K562 (cell line): ENCODE measurements around the gene WSCD2. TPM values are rescaled to one million over a fixed set of nuclear protein-coding genes. Genes with fewer than 3 reads are reported as not detected.
A peak's percentile ranks its signal among the peaks of the same experiment; 100 is the strongest.

Experiments used
- ATAC-seq: fragments of 200-7000 bp; cut with Tn5 transposase; 3 replicates; pipeline ENCODE4 v1.9.1; 2020; ENCODE audit warnings: moderate library complexity
- BruUV-seq: library from RNA; stranded (reverse); fragments of 400-500 nt; replicated peaks from 2 replicates; lab custom pipeline; 2021; lab: Mats Ljungman, UMichigan
- CTCF ChIA-PET: fragments of 300-600 bp; formaldehyde crosslinking; extraction: SDS; loops from one replicate; lab custom pipeline; 2021; ENCODE audit warnings: low intra/inter-chr PET ratio; lab: Yijun Ruan, JAX
- POLR2A ChIA-PET: fragments of 300-600, 350-650 bp; sonication (Branson Sonifier 250); formaldehyde crosslinking; extraction: SDS; loops from one replicate; lab custom pipeline; 2021; ENCODE audit warnings: antibody characterized with exemption, inconsistent platforms; lab: Yijun Ruan, JAX
- DNase-seq, 4 experiments: peaks; one replicate each; pipeline versions ENCODE4 v3.0.0 to v3.0.0-alpha.2; 2011 to 2018; ENCODE audit warnings: low spot score in 3 of 4, mixed read lengths in 3 of 4; ENCODE audit errors: extremely low read depth in 1 of 4
- FAIRE-seq: peaks from 2 replicates; lab custom pipeline; 2011; peaks lifted over from hg19 to GRCh38; lab: Jason Lieb, UNC
- H2AFZ ChIP-seq: 2 replicates; pipeline ENCODE4 v1.6.0; 2011; ENCODE audit warnings: low read depth, low read length, control low read depth, inconsistent platforms
- H3K27ac ChIP-seq: fragments of 200-600 bp; 3 replicates; pipeline ENCODE4 v1.8.0; 2011; ENCODE audit warnings: low read depth, mild to moderate bottlenecking, control low read depth, inconsistent platforms, low read length, moderate library complexity, mixed read lengths; ENCODE audit errors: extremely low read depth
- H3K27me3 ChIP-seq, 2 experiments: fragments of 300-600 bp in 1 of 2; 2 replicates in 1 of 2; 3 replicates in 1 of 2; pipeline versions ENCODE4 v1.6.0 to v1.8.0; 2011; ENCODE audit warnings: inconsistent platforms in 2 of 2, low read length in 2 of 2, mild to moderate bottlenecking in 1 of 2, mixed read lengths in 1 of 2, moderate library complexity in 1 of 2; ENCODE audit not compliant: control insufficient read depth in 2 of 2, insufficient read depth in 2 of 2
- H3K36me3 ChIP-seq: fragments of 300-600 bp; 3 replicates; pipeline ENCODE4 v1.8.0; 2011; ENCODE audit warnings: mild to moderate bottlenecking, low read length, inconsistent platforms; ENCODE audit not compliant: control insufficient read depth, insufficient read depth
- H3K4me1 ChIP-seq, 2 experiments: fragments of 200-600 bp in 1 of 2; replicated peaks in 1 of 2; 2 replicates in 1 of 2; 3 replicates in 1 of 2; pipeline versions ENCODE4 v1.5.1 to v1.8.0; 2011; ENCODE audit warnings: inconsistent platforms in 2 of 2, low read length in 2 of 2, mild to moderate bottlenecking in 1 of 2, mixed read lengths in 1 of 2, moderate library complexity in 1 of 2; ENCODE audit not compliant: control insufficient read depth in 2 of 2, insufficient read depth in 2 of 2
- H3K4me2 ChIP-seq: 2 replicates; pipeline ENCODE4 v1.6.1; 2011; ENCODE audit warnings: low read length, control low read depth, inconsistent platforms, mixed read lengths; ENCODE audit not compliant: insufficient read depth
- H3K4me3 ChIP-seq: fragments of 200-600 bp; sonication (generic), shearing (Covaris generic); 2 replicates; pipeline ENCODE4 v1.5.1; 2016; ENCODE audit warnings: control low read depth, inconsistent platforms
- H3K79me2 ChIP-seq: fragments of 200-600 bp; 3 replicates; pipeline ENCODE4 v1.8.0; 2011; ENCODE audit warnings: low read length, inconsistent platforms; ENCODE audit not compliant: control insufficient read depth, insufficient read depth
- H3K9ac ChIP-seq, 2 experiments: 2 replicates each; pipeline versions ENCODE4 v1.6.0 to v1.6.1; 2011; ENCODE audit warnings: low read depth in 2 of 2, low read length in 2 of 2, control low read depth in 1 of 2, inconsistent platforms in 1 of 2, mild to moderate bottlenecking in 1 of 2, mixed read lengths in 1 of 2; ENCODE audit not compliant: insufficient read depth in 1 of 2
- H3K9me1 ChIP-seq: one replicate; pipeline ENCODE4 v1.6.0; 2011; ENCODE audit warnings: inconsistent platforms, mild to moderate bottlenecking, low read length, moderate library complexity; ENCODE audit not compliant: control insufficient read depth, insufficient read depth
- H3K9me3 ChIP-seq: replicated peaks from 2 replicates; pipeline ENCODE4 v1.5.1; 2011; ENCODE audit warnings: low read depth, low read length, inconsistent platforms; ENCODE audit not compliant: control insufficient read depth, insufficient read depth
- H4K20me1 ChIP-seq: replicated peaks from 2 replicates; pipeline ENCODE4 v1.6.1; 2011; ENCODE audit warnings: low read length, inconsistent platforms, mixed read lengths; ENCODE audit not compliant: control insufficient read depth, insufficient read depth
- BCOR ChIP-seq: fragments of 450-650 bp; IDR thresholded peaks from 2 replicates; pipeline ENCODE4 v1.6.1; 2016
- BDP1 ChIP-seq: IDR thresholded peaks from 3 replicates; pipeline ENCODE4 v1.6.1; 2011; ENCODE audit not compliant: insufficient read length, insufficient read depth
- CCNT2 ChIP-seq: IDR thresholded peaks from 2 replicates; pipeline ENCODE4 v1.6.1; 2011; ENCODE audit warnings: borderline replicate concordance, low read depth, mild to moderate bottlenecking, moderate library complexity, mixed read lengths, low read length; ENCODE audit not compliant: insufficient read length; ENCODE audit errors: extremely low read depth
- ESRRA ChIP-seq: fragments of 450-650 bp; IDR thresholded peaks from 2 replicates; pipeline ENCODE4 v1.6.1; 2014; ENCODE audit warnings: low read depth, mild to moderate bottlenecking, moderate library complexity, borderline replicate concordance
- MTA1 ChIP-seq: fragments of 450-650 bp; IDR thresholded peaks from 2 replicates; pipeline ENCODE4 v1.6.1; 2017; ENCODE audit warnings: borderline replicate concordance
- NFE2 ChIP-seq: IDR thresholded peaks from 2 replicates; pipeline ENCODE4 v1.6.1; 2014; ENCODE audit warnings: antibody characterized with exemption, low read depth
- RBM15 ChIP-seq: fragments of 200-400 bp; formaldehyde crosslinking; IDR thresholded peaks from 2 replicates; pipeline ENCODE4 v1.6.1; 2018; ENCODE audit warnings: mild to moderate bottlenecking, low read length, moderate library complexity; ENCODE audit not compliant: insufficient read depth
- RBM25 ChIP-seq: fragments of 200-400 bp; formaldehyde crosslinking; IDR thresholded peaks from 2 replicates; pipeline ENCODE4 v1.6.1; 2018; ENCODE audit warnings: low read length, low read depth, moderate library complexity; ENCODE audit not compliant: severe bottlenecking
- SMAD4 ChIP-seq: fragments of 250-450 bp; sonication (Bioruptor Pico); conservative IDR thresholded peaks from 2 replicates; pipeline ENCODE4 v1.8.0; 2021; ENCODE audit warnings: inconsistent platforms, mild to moderate bottlenecking, moderate library complexity
- ZC3H8 ChIP-seq: fragments of 450-650 bp; IDR thresholded peaks from 2 replicates; pipeline ENCODE4 v1.6.1; 2017
- ZFP36 ChIP-seq: fragments of 150-350 bp; IDR thresholded peaks from 2 replicates; pipeline ENCODE4 v1.6.1; 2018; ENCODE audit warnings: low read length, low read depth; ENCODE audit not compliant: partially characterized antibody
- WGBS: fragments of 100-300 bp; shearing (Covaris generic); methylation state at CpG from one replicate; pipeline ENCODE4 v1.1.6; 2016; ENCODE audit warnings: low coverage, mixed read lengths; ENCODE audit not compliant: insufficient coverage; ENCODE audit errors: missing lambda C conversion rate; 5-methylcytosine and 5-hydroxymethylcytosine counted together
- in situ Hi-C: fragments of 300-500 bp; cut with MboI; formaldehyde crosslinking; loops from 4 replicates; pipeline ENCODE4 v1.15.0; 2018; ENCODE audit warnings: inconsistent platforms, mixed read lengths
- intact Hi-C: fragments of 100-400 bp; cut with micrococcal nuclease; formaldehyde crosslinking; loops from 2 replicates; pipeline ENCODE4 v1.14.2; 2022
- polyA plus RNA-seq, 8 experiments: library from polyadenylated mRNA; depleted of rRNA in 4 of 8; stranded (reverse) in 5 of 8; unstranded in 3 of 8; fragments of >200 nt; fragmentation: Nextera tagmentation in 2 of 8; fragmentation: Illumina TruSeq in 1 of 8; extraction: Ambion mirVana in 2 of 8; extraction: Trizol in 1 of 8; gene quantifications; 2 replicates each; pipeline versions ENCODE4 v1.2.1 to v1.2.3, GENCODE V29; 2011 to 2014; ENCODE audit warnings: inconsistent platforms in 1 of 8, missing spikeins in 1 of 8
- total RNA-seq, 7 experiments: library from RNA; depleted of rRNA in 6 of 7; stranded (reverse); fragments of >200 nt in 6 of 7; fragmentation: Illumina TruSeq in 2 of 7; extraction: Trizol in 2 of 7; gene quantifications; 2 replicates each; pipeline versions ENCODE4 v1.2.1 to v1.2.3, GENCODE V29; 2011 to 2021; ENCODE audit warnings: low replicate concordance in 1 of 7

Gene WSCD2
- total and polyA plus RNA-seq, 9 of the 15 experiments (the other 6 are each of a cell fraction or from before 2014, with no cell fraction given), result 0.72 to 14.1 (median 4.0) TPM

GRCh38 chr12:108125073-108125472, 4.0 kb upstream of the WSCD2 start:
- Histone ChIP-seq H3K4me3 (no peak overlapping the region), H4K20me1 (no peaks in the 10 kb centered on the region), H2AFZ (peak overlapping the region; percentile 48), H3K9me3 (no peaks in the 10 kb centered on the region), H3K4me2 (no peak overlapping the region), H3K36me3 (no peaks in the 10 kb centered on the region), H3K4me1 (peaks cover 36 to 61% of the 10 kb centered on the region in 2 experiments), H3K9me1 (no peaks in the 10 kb centered on the region), H3K27ac (no peak overlapping the region; the same call in 2 of the 3 replicates), H3K79me2 (peaks cover 14% of the 10 kb centered on the region; the same call in 2 of the 3 replicates), H3K9ac (no peak overlapping the region; a peak in 1 of 4 replicates), H3K27me3 (no peaks in the 10 kb centered on the region)
- POLR2A ChIA-PET, result interaction anchor here (0.6 kb wide), 1 partner anchor 19 kb away, joined by 3 read pairs; no protein-coding TSS in a partner anchor
- no peak for FAIRE-seq
- DNase-seq, result no peak
- ATAC-seq, result no peak
- no TSS peak for BruUV-seq
- 29% methylated on average over 4 of the region's 4 CpGs for WGBS
- intact Hi-C loops, result loop anchor here (10.0 kb wide), 1 partner anchor 730 kb away; the partner anchor contains the start of gene SSH1
- TF ChIP-seq BDP1, result no peak
- TF ChIP-seq ZC3H8, result no peak
- TF ChIP-seq ZFP36, result peak; percentile 55
- no peak for TF ChIP-seq ESRRA
- peak; percentile 55; the same call in 1 of the 2 replicates for TF ChIP-seq BCOR
- TF ChIP-seq NFE2, result no peak
- TF ChIP-seq RBM25, result peak; percentile 31
- no peak for TF ChIP-seq RBM15
- no peak for TF ChIP-seq SMAD4 (CRISPR knock-in tag)
- no peak for TF ChIP-seq CCNT2
- TF ChIP-seq MTA1, result no peak
- CTCF ChIA-PET, result no interaction called here
- in situ Hi-C loops, result no loop called here
